K562 (cell line): ENCODE measurements around the gene ULBP1. TPM values are rescaled to one million over a fixed set of nuclear protein-coding genes. Genes with fewer than 3 reads are reported as not detected.
A peak's percentile ranks its signal among the peaks of the same experiment; 100 is the strongest.

ENCODE experiments used
- ATAC-seq: fragments of 200-7000 bp; cut with Tn5 transposase; 3 replicates; pipeline ENCODE4 v1.9.1; 2020; ENCODE audit warnings: moderate library complexity
- BruUV-seq: library from RNA; stranded (reverse); fragments of 400-500 nt; replicated peaks from 2 replicates; lab custom pipeline; 2021; lab: Mats Ljungman, UMichigan
- CTCF ChIA-PET: fragments of 300-600 bp; formaldehyde crosslinking; extraction: SDS; loops from one replicate; lab custom pipeline; 2021; ENCODE audit warnings: low intra/inter-chr PET ratio; lab: Yijun Ruan, JAX
- POLR2A ChIA-PET: fragments of 300-600, 350-650 bp; sonication (Branson Sonifier 250); formaldehyde crosslinking; extraction: SDS; loops from one replicate; lab custom pipeline; 2021; ENCODE audit warnings: antibody characterized with exemption, inconsistent platforms; lab: Yijun Ruan, JAX
- DNase-seq, 4 experiments: peaks; one replicate each; pipeline versions ENCODE4 v3.0.0 to v3.0.0-alpha.2; 2011 to 2018; ENCODE audit warnings: low spot score in 3 of 4, mixed read lengths in 3 of 4; ENCODE audit errors: extremely low read depth in 1 of 4
- FAIRE-seq: peaks from 2 replicates; lab custom pipeline; 2011; peaks lifted over from hg19 to GRCh38; lab: Jason Lieb, UNC
- H2AFZ ChIP-seq: 2 replicates; pipeline ENCODE4 v1.6.0; 2011; ENCODE audit warnings: low read depth, low read length, control low read depth, inconsistent platforms
- H3K27ac ChIP-seq: fragments of 200-600 bp; 3 replicates; pipeline ENCODE4 v1.8.0; 2011; ENCODE audit warnings: low read depth, mild to moderate bottlenecking, control low read depth, inconsistent platforms, low read length, moderate library complexity, mixed read lengths; ENCODE audit errors: extremely low read depth
- H3K27me3 ChIP-seq, 2 experiments: fragments of 300-600 bp in 1 of 2; 2 replicates in 1 of 2; 3 replicates in 1 of 2; pipeline versions ENCODE4 v1.6.0 to v1.8.0; 2011; ENCODE audit warnings: inconsistent platforms in 2 of 2, low read length in 2 of 2, mild to moderate bottlenecking in 1 of 2, mixed read lengths in 1 of 2, moderate library complexity in 1 of 2; ENCODE audit not compliant: control insufficient read depth in 2 of 2, insufficient read depth in 2 of 2
- H3K36me3 ChIP-seq: fragments of 300-600 bp; 3 replicates; pipeline ENCODE4 v1.8.0; 2011; ENCODE audit warnings: mild to moderate bottlenecking, low read length, inconsistent platforms; ENCODE audit not compliant: control insufficient read depth, insufficient read depth
- H3K4me1 ChIP-seq, 2 experiments: fragments of 200-600 bp in 1 of 2; replicated peaks in 1 of 2; 2 replicates in 1 of 2; 3 replicates in 1 of 2; pipeline versions ENCODE4 v1.5.1 to v1.8.0; 2011; ENCODE audit warnings: inconsistent platforms in 2 of 2, low read length in 2 of 2, mild to moderate bottlenecking in 1 of 2, mixed read lengths in 1 of 2, moderate library complexity in 1 of 2; ENCODE audit not compliant: control insufficient read depth in 2 of 2, insufficient read depth in 2 of 2
- H3K4me2 ChIP-seq: 2 replicates; pipeline ENCODE4 v1.6.1; 2011; ENCODE audit warnings: low read length, control low read depth, inconsistent platforms, mixed read lengths; ENCODE audit not compliant: insufficient read depth
- H3K4me3 ChIP-seq: fragments of 200-600 bp; sonication (generic), shearing (Covaris generic); 2 replicates; pipeline ENCODE4 v1.5.1; 2016; ENCODE audit warnings: control low read depth, inconsistent platforms
- H3K79me2 ChIP-seq: fragments of 200-600 bp; 3 replicates; pipeline ENCODE4 v1.8.0; 2011; ENCODE audit warnings: low read length, inconsistent platforms; ENCODE audit not compliant: control insufficient read depth, insufficient read depth
- H3K9ac ChIP-seq, 2 experiments: 2 replicates each; pipeline versions ENCODE4 v1.6.0 to v1.6.1; 2011; ENCODE audit warnings: low read depth in 2 of 2, low read length in 2 of 2, control low read depth in 1 of 2, inconsistent platforms in 1 of 2, mild to moderate bottlenecking in 1 of 2, mixed read lengths in 1 of 2; ENCODE audit not compliant: insufficient read depth in 1 of 2
- H3K9me1 ChIP-seq: one replicate; pipeline ENCODE4 v1.6.0; 2011; ENCODE audit warnings: inconsistent platforms, mild to moderate bottlenecking, low read length, moderate library complexity; ENCODE audit not compliant: control insufficient read depth, insufficient read depth
- H3K9me3 ChIP-seq: replicated peaks from 2 replicates; pipeline ENCODE4 v1.5.1; 2011; ENCODE audit warnings: low read depth, low read length, inconsistent platforms; ENCODE audit not compliant: control insufficient read depth, insufficient read depth
- H4K20me1 ChIP-seq: replicated peaks from 2 replicates; pipeline ENCODE4 v1.6.1; 2011; ENCODE audit warnings: low read length, inconsistent platforms, mixed read lengths; ENCODE audit not compliant: control insufficient read depth, insufficient read depth
- BRD9 ChIP-seq: fragments of 450-650 bp; IDR thresholded peaks from 2 replicates; pipeline ENCODE4 v1.6.1; 2018; ENCODE audit warnings: low read depth; ENCODE audit not compliant: partially characterized antibody
- C11orf30 ChIP-seq: fragments of 450-650 bp; IDR thresholded peaks from 2 replicates; pipeline ENCODE4 v1.6.1; 2016; ENCODE audit warnings: low read depth, mild to moderate bottlenecking
- CTCF ChIP-seq, 3 experiments: IDR thresholded peaks in 2 of 3; conservative IDR thresholded peaks in 1 of 3; 2 replicates each; pipeline ENCODE4 v1.5.1; 2011 to 2012; ENCODE audit warnings: low read length in 3 of 3, mild to moderate bottlenecking in 3 of 3, control low read depth in 2 of 3, improper control_type of control experiment in 1 of 3, inconsistent platforms in 1 of 3, low read depth in 1 of 3, mixed read lengths in 1 of 3, moderate library complexity in 1 of 3; ENCODE audit not compliant: insufficient read depth in 2 of 3
- DPF2 ChIP-seq: fragments of 450-650 bp; IDR thresholded peaks from 2 replicates; pipeline ENCODE4 v1.6.1; 2016
- EGR1 ChIP-seq: fragments of 450-650 bp; conservative IDR thresholded peaks from 2 replicates; pipeline ENCODE4 v1.6.1; 2017; ENCODE audit warnings: mild to moderate bottlenecking
- MTA1 ChIP-seq: fragments of 450-650 bp; IDR thresholded peaks from 2 replicates; pipeline ENCODE4 v1.6.1; 2017; ENCODE audit warnings: borderline replicate concordance
- RAD21 ChIP-seq, 2 experiments: fragments of 250-450 bp in 1 of 2; fragments of 450-650 bp in 1 of 2; sonication (Bioruptor Pico) in 1 of 2; formaldehyde crosslinking in 1 of 2; IDR thresholded peaks in 1 of 2; conservative IDR thresholded peaks in 1 of 2; 2 replicates each; pipeline versions ENCODE4 v1.4.0 to v1.8.0; 2020 to 2022; ENCODE audit warnings: mild to moderate bottlenecking in 2 of 2, moderate library complexity in 1 of 2
- TRIM28 ChIP-seq: fragments of 450-650 bp; IDR thresholded peaks from 2 replicates; pipeline ENCODE4 v1.6.1; 2017
- ZBTB33 ChIP-seq: sonication (generic); formaldehyde crosslinking; IDR thresholded peaks from 2 replicates; pipeline ENCODE4 v1.8.1; 2023; ENCODE audit warnings: mild to moderate bottlenecking, missing genetic modification reagents
- ZEB2 ChIP-seq: fragments of 450-650 bp; IDR thresholded peaks from 2 replicates; pipeline ENCODE4 v1.6.1; 2016
- WGBS: fragments of 100-300 bp; shearing (Covaris generic); methylation state at CpG from one replicate; pipeline ENCODE4 v1.1.6; 2016; ENCODE audit warnings: low coverage, mixed read lengths; ENCODE audit not compliant: insufficient coverage; ENCODE audit errors: missing lambda C conversion rate; 5-methylcytosine and 5-hydroxymethylcytosine counted together
- in situ Hi-C: fragments of 300-500 bp; cut with MboI; formaldehyde crosslinking; loops from 4 replicates; pipeline ENCODE4 v1.15.0; 2018; ENCODE audit warnings: inconsistent platforms, mixed read lengths
- intact Hi-C: fragments of 100-400 bp; cut with micrococcal nuclease; formaldehyde crosslinking; loops from 2 replicates; pipeline ENCODE4 v1.14.2; 2022
- polyA plus RNA-seq, 8 experiments: library from polyadenylated mRNA; depleted of rRNA in 4 of 8; stranded (reverse) in 5 of 8; unstranded in 3 of 8; fragments of >200 nt; fragmentation: Nextera tagmentation in 2 of 8; fragmentation: Illumina TruSeq in 1 of 8; extraction: Ambion mirVana in 2 of 8; extraction: Trizol in 1 of 8; gene quantifications; 2 replicates each; pipeline versions ENCODE4 v1.2.1 to v1.2.3, GENCODE V29; 2011 to 2014; ENCODE audit warnings: inconsistent platforms in 1 of 8, missing spikeins in 1 of 8
- total RNA-seq, 7 experiments: library from RNA; depleted of rRNA in 6 of 7; stranded (reverse); fragments of >200 nt in 6 of 7; fragmentation: Illumina TruSeq in 2 of 7; extraction: Trizol in 2 of 7; gene quantifications; 2 replicates each; pipeline versions ENCODE4 v1.2.1 to v1.2.3, GENCODE V29; 2011 to 2021; ENCODE audit warnings: low replicate concordance in 1 of 7
- TF ChIP-seq, protein P1 (sequence below): sonication (generic); formaldehyde crosslinking; IDR thresholded peaks from 2 replicates; pipeline ENCODE4 v1.8.0; 2022; ENCODE audit warnings: missing genetic modification reagents, mild to moderate bottlenecking, borderline replicate concordance

ULBP1 gene
- total and polyA plus RNA-seq, 9 of the 15 experiments (the other 6 are each of a cell fraction or from before 2014, with no cell fraction given), result 0.33 to 6.0 (median 2.5) TPM

DNA sequence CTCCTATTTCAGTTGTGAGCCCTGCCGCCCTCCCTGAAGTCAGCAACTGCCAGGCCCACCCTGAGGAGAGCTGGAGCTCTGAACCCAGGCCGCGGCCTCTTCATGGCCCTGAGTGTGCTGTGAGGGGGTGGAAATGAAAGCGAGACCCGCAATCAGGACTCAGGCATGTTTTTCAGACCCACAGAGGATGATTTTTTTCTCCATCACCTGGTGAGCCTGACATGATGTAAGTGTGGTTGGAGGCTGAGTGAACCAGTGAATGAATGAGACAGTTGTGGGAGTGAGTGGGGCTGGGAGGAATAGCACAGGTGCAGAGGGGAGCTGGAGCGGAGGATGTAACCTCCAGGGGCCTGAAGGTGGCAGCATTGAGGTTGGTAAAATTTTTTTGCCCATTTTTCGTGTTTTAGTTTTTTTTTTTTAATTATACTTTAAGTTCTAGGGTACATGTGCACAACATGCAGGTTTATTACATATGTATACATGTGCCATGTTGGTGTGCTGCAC lies 43.3 kb downstream of the ULBP1 start:
- peak; percentile 50 to 67 (median 58) for DNase-seq
- WGBS, result 45% methylated on average over 7 of the region's 7 CpGs

More for the DNA sequence above, 43.3 kb downstream of the ULBP1 start:
- Histone ChIP-seq H2AFZ (no peak overlapping the region), H3K4me2 (no peak overlapping the region), H3K9me3 (no peaks in the 10 kb centered on the region)
- in situ Hi-C loops, result loop anchor here (5.0 kb wide), 1 partner anchor 70 kb away; no protein-coding TSS in a partner anchor
- POLR2A ChIA-PET, result interaction anchor here (0.6 kb wide), 1 partner anchor 61 kb away, joined by 3 read pairs; no protein-coding TSS in a partner anchor
- TF ChIP-seq, protein P1, sequence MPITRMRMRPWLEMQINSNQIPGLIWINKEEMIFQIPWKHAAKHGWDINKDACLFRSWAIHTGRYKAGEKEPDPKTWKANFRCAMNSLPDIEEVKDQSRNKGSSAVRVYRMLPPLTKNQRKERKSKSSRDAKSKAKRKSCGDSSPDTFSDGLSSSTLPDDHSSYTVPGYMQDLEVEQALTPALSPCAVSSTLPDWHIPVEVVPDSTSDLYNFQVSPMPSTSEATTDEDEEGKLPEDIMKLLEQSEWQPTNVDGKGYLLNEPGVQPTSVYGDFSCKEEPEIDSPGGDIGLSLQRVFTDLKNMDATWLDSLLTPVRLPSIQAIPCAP, result no peak
- TF ChIP-seq BRD9, result peak; percentile 38
- TF ChIP-seq TRIM28, result no peak
- 0 out of 2 replicates have a peak, but pooled peaks have one; percentile 26 for TF ChIP-seq ZBTB33 (CRISPR knock-in tag)
- TF ChIP-seq CTCF (IDR thresholded peaks at IDR 0.05 in 2 of 3, conservative IDR thresholded peaks at IDR 0.05 in 1 of 3; ENCODE audit: insufficient read depth in 2 of 3, low read depth in 1 of 3, low read length in 3 of 3), result peak; percentile 41 to 62 (median 60); a peak in 4 of 6 replicates
- TF ChIP-seq RAD21 (CRISPR knock-in tag; conservative IDR thresholded peaks at IDR 0.05 in 1 of 2, IDR thresholded peaks at IDR 0.05 in 1 of 2), result peak in 1 of 2 experiments; percentile 21; a peak in 1 of 4 replicates
- TF ChIP-seq C11orf30, result no peak
- 0 out of 2 replicates have a peak, but pooled peaks have one; percentile 22 for TF ChIP-seq DPF2
- peak; percentile 28; the same call in 1 of the 2 replicates for TF ChIP-seq EGR1
- 0 out of 2 replicates have a peak, but pooled peaks have one; percentile 33 for TF ChIP-seq MTA1
- peak; percentile 43; the same call in 1 of the 2 replicates for TF ChIP-seq ZEB2
- TF ChIP-seq, all 486 proteins: peak for 8
- no TSS peak for BruUV-seq
- CTCF ChIA-PET, result interaction anchor here (1.7 kb wide), 1 partner anchor 10 kb away, joined by 4 read pairs; no protein-coding TSS in a partner anchor
- no peaks in the 10 kb centered on the region for H3K79me2 ChIP-seq
- peak; percentile 46 for ATAC-seq
- peaks cover 5% of the 10 kb centered on the region for H3K9me1 ChIP-seq
- H3K27me3 ChIP-seq, result peaks cover 0 to 11% of the 10 kb centered on the region in 2 experiments; a peak in 4 of 5 replicates
- peaks cover 10 to 32% of the 10 kb centered on the region in 2 experiments for H3K4me1 ChIP-seq
- H3K4me3 ChIP-seq, result no peak overlapping the region
- no peak overlapping the region for H3K27ac ChIP-seq
- FAIRE-seq, result peak; percentile 79
- no peak overlapping the region for H3K9ac ChIP-seq
- no peaks in the 10 kb centered on the region for H3K36me3 ChIP-seq
- H4K20me1 ChIP-seq, result no peaks in the 10 kb centered on the region
- intact Hi-C loops, result loop anchor here (10.0 kb wide), 2 partner anchors 442 to 808 kb away; partner anchors contain the start of gene GINM1
